ENCODE measurements around the gene RPL38. TPM values are rescaled to one million over a fixed set of nuclear protein-coding genes. Genes with fewer than 3 reads are reported as not detected.

RPL38 gene
- total and polyA plus RNA-seq, 2 of the 4 experiments (the other 2 are of a cell fraction): 111 to 527 TPM

- Histone ChIP-seq H2BK20ac (ENCODE audit: low read depth, low read length) (no peak overlapping the region), H2BK5ac (ENCODE audit: low read depth, low read length, poor library complexity, severe bottlenecking) (no peak overlapping the region), H4K8ac (ENCODE audit: low read depth in 2 of 2, low read length in 2 of 2) (no peak overlapping the region), H3K56ac (ENCODE audit: extremely low read depth, insufficient read depth, low read length) (no peak overlapping the region), H4K5ac (ENCODE audit: low read depth, low read length) (no peak overlapping the region), H3K4me1 (ENCODE audit: control insufficient read depth, insufficient read depth, low read length) (no peaks in the 10 kb centered on the region), H3K9me3 (ENCODE audit: control insufficient read depth, insufficient read depth, low read length) (no peaks in the 10 kb centered on the region), H2AFZ (replicated peaks; ENCODE audit: low read length, poor library complexity) (no peak overlapping the region), H3K4ac (ENCODE audit: low read depth, low read length) (no peak overlapping the region), H3K4me2 (ENCODE audit: low read depth, low read length) (no peak overlapping the region), H2BK120ac (ENCODE audit: low read depth, low read length) (no peak overlapping the region), H2BK15ac (ENCODE audit: low read depth, low read length) (no peak overlapping the region), H3K18ac (ENCODE audit: low read depth, low read length) (no peak overlapping the region), H2AK9ac (replicated peaks; ENCODE audit: low read depth, low read length, poor library complexity) (no peak overlapping the region), H3K9me1 (ENCODE audit: insufficient read depth, low read length) (no peaks in the 10 kb centered on the region), H3K27me3 (ENCODE audit: control insufficient read depth, insufficient read depth, low read length) (no peaks in the 10 kb centered on the region), H4K20me1 (ENCODE audit: insufficient read depth, low read length) (no peaks in the 10 kb centered on the region), H3K79me1 (ENCODE audit: low read depth in 1 of 2, low read length in 2 of 2) (no peaks in the 10 kb centered on the region), H3K23ac (ENCODE audit: low read depth, low read length) (no peak overlapping the region), H3K4me3 (ENCODE audit: insufficient read depth, low read depth, low read length) (no peak overlapping the region), H4K91ac (ENCODE audit: insufficient read depth, low read depth, low read length) (no peak overlapping the region), H3K9ac (ENCODE audit: low read depth, low read length) (no peak overlapping the region), H3K14ac (replicated peaks; ENCODE audit: low read depth, low read length) (no peak overlapping the region), H3K36me3 (ENCODE audit: control insufficient read depth, insufficient read depth, low read length) (no peaks in the 10 kb centered on the region), H2AK5ac (ENCODE audit: low read depth, low read length) (no peak overlapping the region), H3K27ac (ENCODE audit: insufficient read depth, low read length) (no peak overlapping the region)
- intact Hi-C loops (cut with micrococcal nuclease) (loop anchor here (5.0 kb wide), 1 partner anchor 1287 kb away; no protein-coding TSS in a partner anchor), dilution Hi-C loops (cut with HindIII; ENCODE audit: low sequenced_read_pairs, unreplicated experiment) (no loop called here), in situ Hi-C loops (cut with MboI; ENCODE audit: low sequenced_read_pairs) (no loop called here)
- no CpG with 5 or more reads among the region's 10 CpGs for WGBS, 2 experiments (ENCODE audit: extremely low coverage in 2 of 2, insufficient read length in 1 of 2)
- POLR2A ChIA-PET (ENCODE audit: unreplicated experiment): no interaction called here
- BruUV-seq (replicated peaks): no TSS peak
- no peak for ATAC-seq (ENCODE audit: low read depth)
- CTCF ChIA-PET: no interaction called here
- no peak for DNase-seq
- TF ChIP-seq SMC3 (IDR thresholded peaks at IDR 0.05; ENCODE audit: low read depth, low read length): no peak
- no peak for TF ChIP-seq MAZ (IDR thresholded peaks at IDR 0.05; ENCODE audit: borderline replicate concordance, low read depth, low read length)
- TF ChIP-seq CHD1 (IDR thresholded peaks at IDR 0.05; ENCODE audit: low read depth, low read length): no peak
- TF ChIP-seq RAD21 (IDR thresholded peaks at IDR 0.05; ENCODE audit: low read length): no peak
- no peak for TF ChIP-seq CTCF (conservative IDR thresholded peaks at IDR 0.05; ENCODE audit: low read depth, low read length)
- no peak for TF ChIP-seq USF2 (IDR thresholded peaks at IDR 0.05; ENCODE audit: low read depth, low read length)
- no peak for TF ChIP-seq RFX5 (IDR thresholded peaks at IDR 0.05; ENCODE audit: low read depth, low read length)
- TF ChIP-seq FOS (IDR thresholded peaks at IDR 0.05; ENCODE audit: low read depth, low read length): no peak
- no peak for TF ChIP-seq MAFK (IDR thresholded peaks at IDR 0.05; ENCODE audit: low read depth, low read length)
- TF ChIP-seq ELK1 (IDR thresholded peaks at IDR 0.05; ENCODE audit: borderline replicate concordance, low read depth, low read length): no peak
- TF ChIP-seq POLR2A (IDR thresholded peaks at IDR 0.05; ENCODE audit: low read depth, low read length): no peak
- no peak for TF ChIP-seq RCOR1 (IDR thresholded peaks at IDR 0.05; ENCODE audit: insufficient replicate concordance, low read length)
- no peak for TF ChIP-seq NFE2L2 (IDR thresholded peaks at IDR 0.05; ENCODE audit: low read depth, low read length)
Measured at GRCh38 chr17:74239172-74239571, 35.7 kb downstream of the RPL38 start.
